Uterus (tissue), 2 donors: ENCODE data around the gene ROBO2.

Source experiments
- CTCF ChIP-seq, 4 experiments: fragments of 200-600 bp in 2 of 4; fragments of 450-650 bp in 2 of 4; sonication (generic) in 2 of 4; IDR thresholded peaks; one replicate each; pipeline ENCODE4 v1.5.1; 2016 to 2019; ENCODE audit warnings: antibody characterized with exemption in 4 of 4, mild to moderate bottlenecking in 2 of 4, moderate library complexity in 1 of 4
- POLR2A ChIP-seq, 2 donors: fragments of 450-650 bp; IDR thresholded peaks; one replicate each; pipeline ENCODE4 v1.6.1; 2016; ENCODE audit warnings: antibody characterized with exemption in 2 of 2, mild to moderate bottlenecking in 1 of 2, moderate library complexity in 1 of 2

DNA sequence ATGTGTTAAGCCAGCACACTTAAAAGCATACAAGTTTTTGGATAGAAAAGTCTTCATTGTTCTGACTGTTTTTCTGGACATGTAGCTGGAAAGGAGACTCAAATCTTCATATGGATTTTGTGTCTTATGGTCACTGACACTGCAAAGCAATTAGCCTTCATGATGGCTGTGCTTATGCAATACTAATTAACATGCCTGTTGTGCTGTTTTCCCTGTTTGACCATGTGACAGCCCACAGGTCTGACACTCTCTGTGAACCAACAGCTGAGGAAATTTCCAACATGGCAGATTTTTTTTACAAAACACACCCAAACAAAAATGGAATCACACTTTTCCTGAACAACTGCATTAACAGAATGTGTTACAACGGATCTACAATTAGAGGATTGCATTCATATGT, 248.4 kb downstream of the ROBO2 start:
- no peak for TF ChIP-seq CTCF (IDR thresholded peaks at IDR 0.05)
- no peak for TF ChIP-seq POLR2A (IDR thresholded peaks at IDR 0.05)
